NT2/D1 (cell line): ENCODE measurements around the gene GRB7.

ENCODE experiments used
- SUZ12 ChIP-seq: IDR thresholded peaks from 2 replicates; pipeline ENCODE4 v1.6.1; 2011; ENCODE audit not compliant: insufficient read length, insufficient read depth; ENCODE audit errors: extremely low read depth
- YY1 ChIP-seq: IDR thresholded peaks from 2 replicates; pipeline ENCODE4 v1.6.1; 2011; ENCODE audit not compliant: insufficient read length, insufficient read depth
- ZNF274 ChIP-seq: IDR thresholded peaks from 2 replicates; pipeline ENCODE4 v1.6.1; 2011; ENCODE audit warnings: mild to moderate bottlenecking, low read depth, low read length

- TF ChIP-seq ZNF274 (no peak), YY1 (no peak), SUZ12 (no peak)
These were observed 20.1 kb upstream of the GRB7 start for GRCh38 chr17:39717660-39718059.
